ENCODE data around the gene PAQR3.

GRCh38 chr4:78865451-78865850 lies 73.8 kb downstream of the PAQR3 start:
- no peak for TF ChIP-seq POLR2AphosphoS5 (IDR thresholded peaks at IDR 0.05; ENCODE audit: borderline replicate concordance, low read depth, low read length)
- TF ChIP-seq FOXP2 (optimal IDR thresholded peaks at IDR 0.05; ENCODE audit: control extremely low read depth, extremely low read length, insufficient read depth): no peak

Data from SK-N-MC (cell line).